Smooth muscle cell (in vitro differentiated cells): ENCODE results near the gene LRRC61. TPM values are rescaled to one million over a fixed set of nuclear protein-coding genes. Genes with fewer than 3 reads are reported as not detected.
A peak's percentile ranks its signal among the peaks of the same experiment; 100 is the strongest.

ENCODE experiments used
- DNase-seq: peaks from one replicate; lab custom pipeline; 2025; ENCODE audit not compliant: unreplicated experiment; lab: John Stamatoyannopoulos, UW
- H2AFZ ChIP-seq: fragments of 200-600 bp; sonication (generic); 2 replicates; pipeline ENCODE4 v1.6.0; 2016; ENCODE audit warnings: antibody characterized with exemption, low read depth, mild to moderate bottlenecking
- H3F3A ChIP-seq: fragments of 200-600 bp; sonication (generic); 2 replicates; pipeline ENCODE4 v1.6.0; 2017; ENCODE audit warnings: antibody characterized with exemption, low read depth
- H3K27ac ChIP-seq: fragments of 200-600 bp; sonication (generic); 2 replicates; pipeline ENCODE4 v1.5.1; 2016; ENCODE audit warnings: low read depth, mild to moderate bottlenecking
- H3K27me3 ChIP-seq: fragments of 200-600 bp; sonication (generic); 2 replicates; pipeline ENCODE4 v1.6.1; 2016; ENCODE audit warnings: low read depth, mild to moderate bottlenecking
- H3K36me3 ChIP-seq: fragments of 200-600 bp; sonication (generic); 2 replicates; pipeline ENCODE4 v1.5.1; 2016; ENCODE audit warnings: low read depth
- H3K4me1 ChIP-seq: fragments of 200-600 bp; sonication (generic); 2 replicates; pipeline ENCODE4 v1.5.1; 2016; ENCODE audit warnings: low read depth
- H3K4me2 ChIP-seq: fragments of 200-600 bp; sonication (generic); 2 replicates; pipeline ENCODE4 v1.6.0; 2016; ENCODE audit warnings: mild to moderate bottlenecking
- H3K4me3 ChIP-seq: fragments of 200-600 bp; sonication (generic); 2 replicates; pipeline ENCODE4 v1.5.1; 2016; ENCODE audit warnings: mild to moderate bottlenecking
- H3K79me2 ChIP-seq: fragments of 200-600 bp; sonication (generic); 2 replicates; pipeline ENCODE4 v1.6.0; 2016; ENCODE audit warnings: low read depth, mild to moderate bottlenecking
- H3K9ac ChIP-seq: fragments of 200-600 bp; sonication (generic); 2 replicates; pipeline ENCODE4 v1.6.0; 2016; ENCODE audit warnings: low read depth
- H3K9me3 ChIP-seq: fragments of 200-600 bp; sonication (generic); replicated peaks from 2 replicates; pipeline ENCODE4 v1.5.1; 2016; ENCODE audit warnings: low read depth
- H4K20me1 ChIP-seq: fragments of 200-600 bp; sonication (generic); 2 replicates; pipeline ENCODE4 v1.6.0; 2016; ENCODE audit warnings: low read depth
- CTCF ChIP-seq: fragments of 200-600 bp; sonication (generic); IDR thresholded peaks from 2 replicates; pipeline ENCODE4 v1.5.1; 2017; ENCODE audit warnings: borderline replicate concordance, mild to moderate bottlenecking, antibody characterized with exemption; ENCODE audit not compliant: insufficient read depth, poor library complexity, severe bottlenecking
- WGBS: methylation state at CpG from one replicate; pipeline ENCODE4 v1.1.7; 2016; ENCODE audit warnings: low lambda C conversion rate; 5-methylcytosine and 5-hydroxymethylcytosine counted together
- polyA plus RNA-seq: library from polyadenylated mRNA; unstranded; fragments of >200 nt; fragmentation: Nextera tagmentation; extraction: Ambion mirVana; gene quantifications from 2 replicates; pipeline ENCODE4 v1.2.1, GENCODE V29; 2016
- total RNA-seq: library from RNA; depleted of rRNA; stranded (reverse); fragments of >200 nt; gene quantifications from 2 replicates; pipeline ENCODE4 v1.2.3, GENCODE V29; 2014

LRRC61 gene
- total and polyA plus RNA-seq, 2 experiments from 2014 or later = 6.9 to 14.7 TPM

DNA sequence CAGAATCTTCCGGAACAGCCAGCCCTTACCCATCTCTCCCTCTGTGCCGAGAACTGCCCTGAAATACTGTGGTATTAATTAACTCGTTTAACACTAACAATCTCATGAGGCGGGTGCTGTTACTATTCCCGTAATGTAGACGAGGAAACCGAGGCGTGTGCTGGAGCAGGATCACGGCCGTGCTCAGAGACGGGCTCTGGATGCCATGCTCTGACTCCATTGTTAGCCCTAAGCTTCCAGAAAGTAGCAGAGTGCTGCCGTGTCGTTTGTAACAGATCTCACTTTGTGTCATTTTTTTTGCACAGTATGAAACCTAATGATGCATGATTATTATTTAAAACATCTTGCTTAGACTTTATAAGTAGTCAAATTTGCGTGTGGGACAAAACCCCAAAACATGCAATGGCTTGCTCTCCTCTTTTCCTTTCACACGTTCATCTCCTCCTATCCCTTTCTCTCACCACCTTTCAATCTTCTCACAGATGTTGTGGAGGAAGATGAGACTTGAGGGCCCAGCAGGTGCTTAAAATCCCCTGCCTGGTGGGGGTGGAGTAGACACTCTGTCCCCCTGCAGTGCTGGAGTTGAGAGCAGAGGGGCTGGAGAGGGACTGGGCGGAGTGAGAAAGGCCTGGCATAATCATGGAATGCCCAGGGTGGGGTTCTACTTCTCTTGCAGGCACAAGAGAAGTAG, 672 bp downstream of the LRRC61 start:
- peak overlapping the region; percentile 63 for H3K4me3 ChIP-seq
- no peaks in the 10 kb centered on the region for H4K20me1 ChIP-seq
- no peak for DNase-seq
- no peaks in the 10 kb centered on the region for H3K79me2 ChIP-seq
- no peak for TF ChIP-seq CTCF
- H3K4me2 ChIP-seq = peak overlapping the region; percentile 92
- no peaks in the 10 kb centered on the region for H3K27me3 ChIP-seq
- peak overlapping the region; percentile 98 for H2AFZ ChIP-seq
- H3K27ac ChIP-seq = no peak overlapping the region
- H3K4me1 ChIP-seq = peaks cover 13% of the 10 kb centered on the region
- no peaks in the 10 kb centered on the region for H3F3A ChIP-seq
- WGBS = 24% methylated on average over 16 of the region's 16 CpGs
- H3K36me3 ChIP-seq = no peaks in the 10 kb centered on the region
- H3K9me3 ChIP-seq = no peaks in the 10 kb centered on the region
- peak overlapping the region; percentile 47 for H3K9ac ChIP-seq

GRCh38 chr7:150324373-150324961, 1.3 kb downstream of the LRRC61 start:
- Histone ChIP-seq H3K9me3 (no peaks in the 10 kb centered on the region), H3K36me3 (no peaks in the 10 kb centered on the region), H3K27ac (peak overlapping the region; percentile 7), H3K4me2 (peak overlapping the region; percentile 92), H2AFZ (peak overlapping the region; percentile 98), H3K4me3 (peak overlapping the region; percentile 63), H3K9ac (no peak overlapping the region), H3F3A (no peaks in the 10 kb centered on the region), H3K79me2 (no peaks in the 10 kb centered on the region), H3K4me1 (peaks cover 13% of the 10 kb centered on the region), H3K27me3 (no peaks in the 10 kb centered on the region), H4K20me1 (no peaks in the 10 kb centered on the region)
- no peak for DNase-seq
- no peak for TF ChIP-seq CTCF
- 43% methylated on average over 12 of the region's 12 CpGs for WGBS

DNA sequence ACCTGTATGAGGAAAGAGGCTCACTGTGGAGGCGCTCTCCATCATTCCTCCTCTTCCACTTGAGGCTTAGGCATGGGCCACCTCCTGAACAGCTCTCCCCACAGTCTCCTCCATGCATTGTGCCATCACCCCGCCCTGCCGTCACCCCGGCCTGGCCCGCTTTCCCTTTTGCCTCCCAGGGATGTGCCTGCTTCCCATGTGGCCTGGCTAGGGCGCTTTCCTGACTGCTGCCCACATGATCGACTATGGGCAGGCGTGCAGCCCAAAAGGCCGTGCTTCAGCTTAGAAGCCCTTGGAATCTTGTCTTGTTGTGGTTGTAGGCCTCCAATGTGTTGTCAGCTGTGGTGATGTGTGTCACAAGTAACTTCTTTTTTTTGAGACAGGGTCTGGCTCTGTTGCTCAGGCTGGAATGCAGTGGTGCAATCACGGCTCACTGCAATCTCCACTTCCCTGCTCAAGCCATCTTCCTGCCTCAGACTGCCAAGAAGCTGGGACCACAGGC, 2.0 kb downstream of the LRRC61 start:
- peak overlapping the region; percentile 7 for H3K27ac ChIP-seq
- WGBS = 77% methylated on average over 10 of the region's 10 CpGs
- TF ChIP-seq CTCF = no peak
- H3K9me3 ChIP-seq = no peaks in the 10 kb centered on the region
- no peaks in the 10 kb centered on the region for H3K27me3 ChIP-seq
- H3K4me3 ChIP-seq = no peak overlapping the region
- H3K9ac ChIP-seq = no peak overlapping the region
- peaks cover 13% of the 10 kb centered on the region for H3K4me1 ChIP-seq
- no peaks in the 10 kb centered on the region for H4K20me1 ChIP-seq
- no peaks in the 10 kb centered on the region for H3K36me3 ChIP-seq
- no peaks in the 10 kb centered on the region for H3K79me2 ChIP-seq
- DNase-seq = no peak
- H3F3A ChIP-seq = no peaks in the 10 kb centered on the region
- peak overlapping the region; percentile 92 for H3K4me2 ChIP-seq
- no peak overlapping the region for H2AFZ ChIP-seq
